GM19395 (cell line): ENCODE results near the gene CAPN5.

Source experiments
- ATAC-seq: cut with Tn5 transposase; IDR thresholded peaks from one replicate; pipeline ENCODE4 v1.9.1; 2021; ENCODE audit warnings: mild to moderate bottlenecking, moderate library complexity; ENCODE audit not compliant: unreplicated experiment

CAPN5 gene

GRCh38 chr11:77114089-77114463 is 47.3 kb downstream of the CAPN5 start:
- no peak for ATAC-seq

GRCh38 chr11:77115181-77115611 is 48.4 kb downstream of the CAPN5 start:
- ATAC-seq: no peak

GRCh38 chr11:77115956-77116355 is 49.2 kb downstream of the CAPN5 start:
- ATAC-seq: no peak

GRCh38 chr11:77117492-77117891 is 50.7 kb downstream of the CAPN5 start:
- ATAC-seq: no peak

- ATAC-seq: no peak
Observed at GRCh38 chr11:77118086-77118485, 51.3 kb downstream of the CAPN5 start.

GRCh38 chr11:77118971-77119370 is 52.2 kb downstream of the CAPN5 start:
- ATAC-seq: no peak

GRCh38 chr11:77119531-77119936 is 52.8 kb downstream of the CAPN5 start:
- no peak for ATAC-seq

GRCh38 chr11:77120571-77120970 is 53.8 kb downstream of the CAPN5 start:
- no peak for ATAC-seq

GRCh38 chr11:77121096-77121640 is 54.4 kb downstream of the CAPN5 start:
- no peak for ATAC-seq

GRCh38 chr11:77121876-77122575 is 55.3 kb downstream of the CAPN5 start:
- no peak for ATAC-seq

- no peak for ATAC-seq
Observed at GRCh38 chr11:77122576-77123212, 55.9 kb downstream of the CAPN5 start.

GRCh38 chr11:77123591-77123990 is 56.8 kb downstream of the CAPN5 start:
- no peak for ATAC-seq

- ATAC-seq: no peak
Observed at GRCh38 chr11:77124041-77124440, 57.3 kb downstream of the CAPN5 start.

GRCh38 chr11:77124488-77124887 is 57.7 kb downstream of the CAPN5 start:
- ATAC-seq: no peak

- ATAC-seq: no peak
Observed at GRCh38 chr11:77125191-77125590, 58.4 kb downstream of the CAPN5 start.

- ATAC-seq: no peak
Observed at GRCh38 chr11:77125695-77126094, 58.9 kb downstream of the CAPN5 start.

GRCh38 chr11:77126156-77126775 is 59.5 kb downstream of the CAPN5 start:
- no peak for ATAC-seq

- no peak for ATAC-seq
Observed at GRCh38 chr11:77126861-77127234, 60.1 kb downstream of the CAPN5 start.

- ATAC-seq: peak; percentile 52
Observed at GRCh38 chr11:77127235-77127911, 60.6 kb downstream of the CAPN5 start.

GRCh38 chr11:77127920-77128691 is 61.3 kb downstream of the CAPN5 start, which contains the start of gene MYO7A:
MYO7A (plus strand) TSS chr11:77128246; CDS start chr11:77130635, 2,389 bp downstream.
- ATAC-seq: no peak
